HEK293 (cell line): ENCODE results near the gene GALK1.

Experiments used
- BCL11A ChIP-seq: fragments of 450-650 bp; formaldehyde crosslinking; IDR thresholded peaks from 2 replicates; pipeline ENCODE4 v1.5.1; 2016; ENCODE audit warnings: low read depth, missing biosample characterization, missing genetic modification characterization
- CTCF ChIP-seq: fragments of 450-650 bp; formaldehyde crosslinking; IDR thresholded peaks from 2 replicates; pipeline ENCODE4 v1.5.1; 2016; ENCODE audit warnings: missing biosample characterization, missing genetic modification characterization
- IKZF3 ChIP-seq: fragments of 450-650 bp; IDR thresholded peaks from 2 replicates; pipeline ENCODE4 v1.5.0; 2018; ENCODE audit warnings: missing biosample characterization, mild to moderate bottlenecking, missing genetic modification characterization, moderate library complexity
- MYNN ChIP-seq: fragments of 450-650 bp; formaldehyde crosslinking; IDR thresholded peaks from 2 replicates; pipeline ENCODE4 v1.5.1; 2016; ENCODE audit warnings: missing biosample characterization, missing genetic modification characterization, borderline replicate concordance
- PRDM6 ChIP-seq: fragments of 450-650 bp; formaldehyde crosslinking; IDR thresholded peaks from 2 replicates; pipeline ENCODE4 v1.5.1; 2017; ENCODE audit warnings: missing biosample characterization, missing genetic modification characterization
- REST ChIP-seq: fragments of 450-650 bp; formaldehyde crosslinking; IDR thresholded peaks from 2 replicates; pipeline ENCODE4 v1.5.1; 2016; ENCODE audit warnings: missing biosample characterization, missing genetic modification characterization
- ZBTB11 ChIP-seq: fragments of 450-650 bp; formaldehyde crosslinking; conservative IDR thresholded peaks from 2 replicates; pipeline ENCODE4 v1.5.1; 2016; ENCODE audit warnings: low read depth, missing biosample characterization, missing genetic modification characterization
- ZBTB8A ChIP-seq: fragments of 450-650 bp; formaldehyde crosslinking; IDR thresholded peaks from 2 replicates; pipeline ENCODE4 v1.5.1; 2016; ENCODE audit warnings: missing biosample characterization, missing genetic modification characterization
- ZEB2 ChIP-seq: fragments of 450-650 bp; formaldehyde crosslinking; IDR thresholded peaks from 2 replicates; pipeline ENCODE4 v1.5.1; 2016; ENCODE audit warnings: missing biosample characterization, missing genetic modification characterization
- ZNF155 ChIP-seq: fragments of 450-650 bp; formaldehyde crosslinking; IDR thresholded peaks from 2 replicates; pipeline ENCODE4 v1.5.1; 2016; ENCODE audit warnings: missing biosample characterization, missing genetic modification characterization
- ZNF274 ChIP-seq, 2 experiments: fragments of 200-500 bp in 1 of 2; fragments of 450-650 bp in 1 of 2; sonication (Bioruptor generic) in 1 of 2; formaldehyde crosslinking in 1 of 2; IDR thresholded peaks; 2 replicates each; pipeline versions ENCODE4 v1.5.1 to v1.6.1; 2014 to 2016; ENCODE audit warnings: borderline replicate concordance in 1 of 2, inconsistent platforms in 1 of 2, low read length in 1 of 2, missing biosample characterization in 1 of 2, missing genetic modification characterization in 1 of 2
- ZNF280D ChIP-seq: fragments of 450-650 bp; formaldehyde crosslinking; IDR thresholded peaks from 2 replicates; pipeline ENCODE4 v1.5.1; 2016; ENCODE audit warnings: missing biosample characterization, missing genetic modification characterization
- ZNF292 ChIP-seq: fragments of 450-650 bp; formaldehyde crosslinking; IDR thresholded peaks from 2 replicates; pipeline ENCODE4 v1.5.1; 2016; ENCODE audit warnings: low read depth, missing biosample characterization, missing genetic modification characterization, borderline replicate concordance
- ZSCAN18 ChIP-seq: fragments of 450-650 bp; formaldehyde crosslinking; IDR thresholded peaks from 2 replicates; pipeline ENCODE4 v1.5.1; 2016; ENCODE audit warnings: missing biosample characterization, missing genetic modification characterization

- TF ChIP-seq ZBTB8A (tag by site-specific recombination) (no peak), CTCF (tag by site-specific recombination) (no peak), ZBTB11 (no peak), IKZF3 (tag by site-specific recombination) (no peak), MYNN (no peak), PRDM6 (no peak), ZNF274 (IDR thresholded peaks at IDR 0.05; ENCODE audit: low read length) (no peak), ZNF274 (tag by site-specific recombination; IDR thresholded peaks at IDR 0.05; ENCODE audit: borderline replicate concordance) (no peak), ZSCAN18 (no peak), REST (no peak), BCL11A (tag by site-specific recombination) (no peak), ZNF155 (tag by site-specific recombination) (no peak), ZEB2 (no peak), ZNF292 (tag by site-specific recombination) (no peak), ZNF280D (no peak)
Measured at GRCh38 chr17:75808549-75808904, 43.5 kb upstream of the GALK1 start.
